HepG2 (cell line): ENCODE measurements around the gene RCOR1. TPM values are rescaled to one million over a fixed set of nuclear protein-coding genes. Genes with fewer than 3 reads are reported as not detected.

ENCODE experiments used
- HCFC1 ChIP-seq: fragments of 150-350 bp; IDR thresholded peaks from 2 replicates; pipeline ENCODE4 v1.6.1; 2014; ENCODE audit warnings: low read depth, low read length
- HOXA3 ChIP-seq: sonication (generic); formaldehyde crosslinking; IDR thresholded peaks from 2 replicates; pipeline ENCODE4 v1.5.0; 2020; ENCODE audit warnings: missing genetic modification reagents
- MAF1 ChIP-seq: sonication (generic); formaldehyde crosslinking; IDR thresholded peaks from 2 replicates; pipeline ENCODE4 v1.5.0; 2020; ENCODE audit warnings: missing genetic modification reagents, borderline replicate concordance
- NFATC3 ChIP-seq: sonication (generic); formaldehyde crosslinking; IDR thresholded peaks from 2 replicates; pipeline ENCODE4 v1.5.1; 2020; ENCODE audit warnings: mild to moderate bottlenecking, missing genetic modification reagents
- NFE2L2 ChIP-seq: fragments of 150-350 bp; IDR thresholded peaks from 2 replicates; pipeline ENCODE4 v1.6.1; 2014; ENCODE audit warnings: low read length
- PCBP2 ChIP-seq: fragments of 200-400 bp; formaldehyde crosslinking; optimal IDR thresholded peaks from 2 replicates; pipeline ENCODE3; 2018; ENCODE audit warnings: low read length, low read depth; ENCODE audit not compliant: poor library complexity, severe bottlenecking
- RXRB ChIP-seq: IDR thresholded peaks from 2 replicates; pipeline ENCODE4 v1.6.1; 2016; ENCODE audit warnings: borderline replicate concordance, missing genetic modification reagents, missing compliant biosample characterization
- SIN3B ChIP-seq: fragments of 150-350 bp; IDR thresholded peaks from 2 replicates; pipeline ENCODE4 v1.6.1; 2014; ENCODE audit warnings: low read length
- SYNCRIP ChIP-seq: fragments of 200-400 bp; formaldehyde crosslinking; IDR thresholded peaks from 2 replicates; pipeline ENCODE4 v1.6.1; 2018; ENCODE audit warnings: mild to moderate bottlenecking, low read depth, low read length; ENCODE audit not compliant: insufficient read depth
- ZIK1 ChIP-seq: sonication (generic); formaldehyde crosslinking; IDR thresholded peaks from 2 replicates; pipeline ENCODE4 v1.5.0; 2020; ENCODE audit warnings: mild to moderate bottlenecking, low read depth, missing genetic modification reagents, borderline replicate concordance
- ZNF121 ChIP-seq: sonication (generic); formaldehyde crosslinking; IDR thresholded peaks from 2 replicates; pipeline ENCODE4 v1.5.0; 2020; ENCODE audit warnings: mild to moderate bottlenecking, missing genetic modification reagents
- ZNF251 ChIP-seq: sonication (generic); formaldehyde crosslinking; IDR thresholded peaks from 2 replicates; pipeline ENCODE4 v1.9.0; 2021; ENCODE audit warnings: mild to moderate bottlenecking, missing genetic modification reagents
- ZNF432 ChIP-seq: sonication (generic); formaldehyde crosslinking; IDR thresholded peaks from 2 replicates; pipeline ENCODE4 v1.5.0; 2020; ENCODE audit warnings: missing genetic modification reagents, mild to moderate bottlenecking, borderline replicate concordance
- ZNF44 ChIP-seq: sonication (generic); formaldehyde crosslinking; IDR thresholded peaks from 2 replicates; pipeline ENCODE4 v1.5.1; 2020; ENCODE audit warnings: mild to moderate bottlenecking, missing genetic modification reagents
- ZNF547 ChIP-seq: sonication (generic); formaldehyde crosslinking; IDR thresholded peaks from 2 replicates; pipeline ENCODE4 v1.5.1; 2020; ENCODE audit warnings: mild to moderate bottlenecking, missing genetic modification reagents
- ZNF790 ChIP-seq: sonication (generic); formaldehyde crosslinking; IDR thresholded peaks from 2 replicates; pipeline ENCODE4 v1.8.0; 2022; ENCODE audit warnings: missing genetic modification reagents, mild to moderate bottlenecking, borderline replicate concordance
- polyA plus RNA-seq, 8 experiments: library from polyadenylated mRNA; depleted of rRNA in 3 of 8; stranded (reverse) in 7 of 8; unstranded in 1 of 8; fragments of >200 nt; fragmentation: Illumina TruSeq in 4 of 8; extraction: Trizol in 4 of 8; gene quantifications; 2 replicates each; pipeline versions ENCODE4 v1.2.1 to v1.2.3, GENCODE V29; 2011 to 2016; ENCODE audit warnings: low read depth in 4 of 8, missing spikeins in 1 of 8, mixed read lengths in 1 of 8; ENCODE audit not compliant: insufficient read depth in 1 of 8
- total RNA-seq, 5 experiments: library from RNA; depleted of rRNA; stranded (reverse); fragments of >200 nt; fragmentation: Illumina TruSeq; extraction: Trizol; gene quantifications; 2 replicates each; pipeline ENCODE4 v1.2.3, GENCODE V29; 2016; ENCODE audit warnings: low read depth in 1 of 5
- TF ChIP-seq, protein P1 (sequence below): sonication (generic); formaldehyde crosslinking; IDR thresholded peaks from 2 replicates; pipeline ENCODE4 v1.8.0; 2022; ENCODE audit warnings: missing genetic modification reagents, mild to moderate bottlenecking, moderate library complexity, borderline replicate concordance
- TF ChIP-seq, protein P2 (sequence below), 2 experiments: sonication (generic) in 1 of 2; formaldehyde crosslinking in 1 of 2; IDR thresholded peaks; 2 replicates each; pipeline versions ENCODE4 v1.4.0 to v1.6.1; 2018 to 2020; ENCODE audit warnings: missing genetic modification reagents in 2 of 2, borderline replicate concordance in 1 of 2, low read depth in 1 of 2, mild to moderate bottlenecking in 1 of 2, missing biosample characterization in 1 of 2
- TF ChIP-seq, protein P3 (sequence below): sonication (generic); formaldehyde crosslinking; IDR thresholded peaks from 2 replicates; pipeline ENCODE4 v1.4.0; 2020; ENCODE audit warnings: missing genetic modification reagents
- TF ChIP-seq, protein P4 (sequence below): IDR thresholded peaks from 2 replicates; pipeline ENCODE4 v1.6.1; 2012; ENCODE audit warnings: low read length, improper control_type of control experiment

The RCOR1 gene
- total and polyA plus RNA-seq, 2 of the 13 experiments (the other 11 are each of a cell fraction or from before 2014, with no cell fraction given) = 10.2 to 11.1 TPM

DNA sequence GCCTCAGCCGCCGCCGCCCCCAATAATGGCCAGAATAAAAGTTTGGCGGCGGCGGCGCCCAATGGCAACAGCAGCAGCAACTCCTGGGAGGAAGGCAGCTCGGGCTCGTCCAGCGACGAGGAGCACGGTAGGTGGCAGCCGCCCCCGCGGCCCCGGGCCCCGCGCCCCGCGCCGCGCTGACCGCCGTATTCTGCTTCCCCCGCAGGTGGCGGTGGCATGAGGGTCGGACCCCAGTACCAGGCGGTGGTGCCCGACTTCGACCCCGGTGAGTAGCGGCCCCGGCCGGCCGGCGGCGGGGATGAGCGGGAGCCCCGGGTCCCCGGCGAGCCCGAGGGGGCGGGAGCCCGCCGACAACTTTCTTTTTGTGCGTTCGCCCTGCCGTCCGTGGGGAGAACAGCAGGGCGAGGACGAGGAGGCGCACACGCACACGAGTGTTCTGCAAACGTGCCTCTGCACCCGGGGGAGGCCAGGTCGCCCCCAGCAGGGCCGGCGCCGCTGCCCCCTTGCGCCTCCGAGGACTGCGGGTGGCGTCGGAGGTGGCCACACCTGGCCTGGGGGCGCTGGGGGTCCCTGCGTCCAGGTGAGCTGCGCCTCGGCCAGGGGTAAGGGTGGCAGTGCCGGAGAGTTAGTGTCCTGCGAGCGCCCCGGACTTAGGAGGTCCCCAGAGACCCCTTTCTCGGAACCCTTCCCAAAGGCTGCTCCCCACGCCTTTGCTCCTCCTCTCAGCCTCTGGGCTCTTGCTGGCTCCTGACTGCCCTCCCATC is 794 bp downstream of the RCOR1 start (continued):
- TF ChIP-seq, protein P1, sequence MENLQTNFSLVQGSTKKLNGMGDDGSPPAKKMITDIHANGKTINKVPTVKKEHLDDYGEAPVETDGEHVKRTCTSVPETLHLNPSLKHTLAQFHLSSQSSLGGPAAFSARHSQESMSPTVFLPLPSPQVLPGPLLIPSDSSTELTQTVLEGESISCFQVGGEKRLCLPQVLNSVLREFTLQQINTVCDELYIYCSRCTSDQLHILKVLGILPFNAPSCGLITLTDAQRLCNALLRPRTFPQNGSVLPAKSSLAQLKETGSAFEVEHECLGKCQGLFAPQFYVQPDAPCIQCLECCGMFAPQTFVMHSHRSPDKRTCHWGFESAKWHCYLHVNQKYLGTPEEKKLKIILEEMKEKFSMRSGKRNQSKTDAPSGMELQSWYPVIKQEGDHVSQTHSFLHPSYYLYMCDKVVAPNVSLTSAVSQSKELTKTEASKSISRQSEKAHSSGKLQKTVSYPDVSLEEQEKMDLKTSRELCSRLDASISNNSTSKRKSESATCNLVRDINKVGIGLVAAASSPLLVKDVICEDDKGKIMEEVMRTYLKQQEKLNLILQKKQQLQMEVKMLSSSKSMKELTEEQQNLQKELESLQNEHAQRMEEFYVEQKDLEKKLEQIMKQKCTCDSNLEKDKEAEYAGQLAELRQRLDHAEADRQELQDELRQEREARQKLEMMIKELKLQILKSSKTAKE (CRISPR knock-in tag) = no peak
- TF ChIP-seq ZNF432 = no peak
- TF ChIP-seq, protein P2, sequence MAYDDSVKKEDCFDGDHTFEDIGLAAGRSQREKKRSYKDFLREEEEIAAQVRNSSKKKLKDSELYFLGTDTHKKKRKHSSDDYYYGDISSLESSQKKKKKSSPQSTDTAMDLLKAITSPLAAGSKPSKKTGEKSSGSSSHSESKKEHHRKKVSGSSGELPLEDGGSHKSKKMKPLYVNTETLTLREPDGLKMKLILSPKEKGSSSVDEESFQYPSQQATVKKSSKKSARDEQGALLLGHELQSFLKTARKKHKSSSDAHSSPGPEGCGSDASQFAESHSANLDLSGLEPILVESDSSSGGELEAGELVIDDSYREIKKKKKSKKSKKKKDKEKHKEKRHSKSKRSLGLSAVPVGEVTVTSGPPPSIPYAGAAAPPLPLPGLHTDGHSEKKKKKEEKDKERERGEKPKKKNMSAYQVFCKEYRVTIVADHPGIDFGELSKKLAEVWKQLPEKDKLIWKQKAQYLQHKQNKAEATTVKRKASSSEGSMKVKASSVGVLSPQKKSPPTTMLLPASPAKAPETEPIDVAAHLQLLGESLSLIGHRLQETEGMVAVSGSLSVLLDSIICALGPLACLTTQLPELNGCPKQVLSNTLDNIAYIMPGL (CRISPR knock-in tag; IDR thresholded peaks at IDR 0.05; ENCODE audit: borderline replicate concordance in 1 of 2, low read depth in 1 of 2) = peak; percentile 69 to 76; a peak in 3 of 4 replicates
- no peak for TF ChIP-seq SIN3B
- TF ChIP-seq ZNF44 = no peak
- TF ChIP-seq ZNF790 = no peak
- TF ChIP-seq SYNCRIP = no peak
- TF ChIP-seq PCBP2 = no peak
- TF ChIP-seq ZIK1 (CRISPR knock-in tag) = no peak
- TF ChIP-seq ZNF547 = 0 out of 2 replicates have a peak, but pooled peaks have one; percentile 37
- no peak for TF ChIP-seq ZNF121 (CRISPR knock-in tag)
- no peak for TF ChIP-seq ZNF251 (CRISPR knock-in tag)
- TF ChIP-seq HOXA3 (CRISPR knock-in tag) = no peak
- TF ChIP-seq MAF1 (CRISPR knock-in tag) = no peak
- no peak for TF ChIP-seq RXRB (CRISPR knock-in tag)
- no peak for TF ChIP-seq HCFC1
- TF ChIP-seq, protein P3, sequence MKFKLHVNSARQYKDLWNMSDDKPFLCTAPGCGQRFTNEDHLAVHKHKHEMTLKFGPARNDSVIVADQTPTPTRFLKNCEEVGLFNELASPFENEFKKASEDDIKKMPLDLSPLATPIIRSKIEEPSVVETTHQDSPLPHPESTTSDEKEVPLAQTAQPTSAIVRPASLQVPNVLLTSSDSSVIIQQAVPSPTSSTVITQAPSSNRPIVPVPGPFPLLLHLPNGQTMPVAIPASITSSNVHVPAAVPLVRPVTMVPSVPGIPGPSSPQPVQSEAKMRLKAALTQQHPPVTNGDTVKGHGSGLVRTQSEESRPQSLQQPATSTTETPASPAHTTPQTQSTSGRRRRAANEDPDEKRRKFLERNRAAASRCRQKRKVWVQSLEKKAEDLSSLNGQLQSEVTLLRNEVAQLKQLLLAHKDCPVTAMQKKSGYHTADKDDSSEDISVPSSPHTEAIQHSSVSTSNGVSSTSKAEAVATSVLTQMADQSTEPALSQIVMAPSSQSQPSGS (CRISPR knock-in tag) = no peak
- no peak for TF ChIP-seq NFE2L2
- TF ChIP-seq NFATC3 (CRISPR knock-in tag) = no peak
- TF ChIP-seq, protein P4, sequence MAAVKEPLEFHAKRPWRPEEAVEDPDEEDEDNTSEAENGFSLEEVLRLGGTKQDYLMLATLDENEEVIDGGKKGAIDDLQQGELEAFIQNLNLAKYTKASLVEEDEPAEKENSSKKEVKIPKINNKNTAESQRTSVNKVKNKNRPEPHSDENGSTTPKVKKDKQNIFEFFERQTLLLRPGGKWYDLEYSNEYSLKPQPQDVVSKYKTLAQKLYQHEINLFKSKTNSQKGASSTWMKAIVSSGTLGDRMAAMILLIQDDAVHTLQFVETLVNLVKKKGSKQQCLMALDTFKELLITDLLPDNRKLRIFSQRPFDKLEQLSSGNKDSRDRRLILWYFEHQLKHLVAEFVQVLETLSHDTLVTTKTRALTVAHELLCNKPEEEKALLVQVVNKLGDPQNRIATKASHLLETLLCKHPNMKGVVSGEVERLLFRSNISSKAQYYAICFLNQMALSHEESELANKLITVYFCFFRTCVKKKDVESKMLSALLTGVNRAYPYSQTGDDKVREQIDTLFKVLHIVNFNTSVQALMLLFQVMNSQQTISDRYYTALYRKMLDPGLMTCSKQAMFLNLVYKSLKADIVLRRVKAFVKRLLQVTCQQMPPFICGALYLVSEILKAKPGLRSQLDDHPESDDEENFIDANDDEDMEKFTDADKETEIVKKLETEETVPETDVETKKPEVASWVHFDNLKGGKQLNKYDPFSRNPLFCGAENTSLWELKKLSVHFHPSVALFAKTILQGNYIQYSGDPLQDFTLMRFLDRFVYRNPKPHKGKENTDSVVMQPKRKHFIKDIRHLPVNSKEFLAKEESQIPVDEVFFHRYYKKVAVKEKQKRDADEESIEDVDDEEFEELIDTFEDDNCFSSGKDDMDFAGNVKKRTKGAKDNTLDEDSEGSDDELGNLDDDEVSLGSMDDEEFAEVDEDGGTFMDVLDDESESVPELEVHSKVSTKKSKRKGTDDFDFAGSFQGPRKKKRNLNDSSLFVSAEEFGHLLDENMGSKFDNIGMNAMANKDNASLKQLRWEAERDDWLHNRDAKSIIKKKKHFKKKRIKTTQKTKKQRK = no peak
